Measurements from ENCODE around the gene CTTNBP2NL.

- no peak for TF ChIP-seq CTCF (IDR thresholded peaks at IDR 0.05)
- TF ChIP-seq POLR2A (IDR thresholded peaks at IDR 0.05): no peak
- no peak for TF ChIP-seq POLR2AphosphoS5 (IDR thresholded peaks at IDR 0.05)
Observed at GRCh38 chr1:112388436-112388835, 7.6 kb upstream of the CTTNBP2NL start.

All from gastroesophageal sphincter (tissue), 3 donors.